Fibroblast of villous mesenchyme (primary cell): Measurements from ENCODE around the gene TMEM184C. TPM values are rescaled to one million over a fixed set of nuclear protein-coding genes. Genes with fewer than 3 reads are reported as not detected.

ENCODE experiments used
- DNase-seq: peaks from one replicate; pipeline ENCODE4 v3.0.0-alpha.2; 2010; ENCODE audit warnings: low read depth
- H3K4me3 ChIP-seq: 2 replicates; pipeline ENCODE4 v1.5.1; 2011; ENCODE audit warnings: low read depth, mild to moderate bottlenecking, low read length
- CTCF ChIP-seq: IDR thresholded peaks from 2 replicates; pipeline ENCODE4 v1.5.1; 2012; ENCODE audit warnings: low read depth, mild to moderate bottlenecking, low read length; ENCODE audit not compliant: insufficient read depth
- total RNA-seq: library from RNA; depleted of rRNA; stranded (reverse); fragments of >200 nt; gene quantifications from 2 replicates; pipeline ENCODE4 v1.2.3, GENCODE V29; 2012

TMEM184C gene
- total RNA-seq, 1 donor, result 44.9 TPM

GRCh38 chr4:147587041-147587440 is 30.2 kb upstream of the TMEM184C start:
- DNase-seq, result no peak
- H3K4me3 ChIP-seq, result no peak overlapping the region
- TF ChIP-seq CTCF, result no peak

- H3K4me3 ChIP-seq, result no peak overlapping the region
- TF ChIP-seq CTCF, result no peak
- DNase-seq, result no peak
Observed at GRCh38 chr4:147589586-147589985, 27.6 kb upstream of the TMEM184C start.

GRCh38 chr4:147590249-147590920 is 26.8 kb upstream of the TMEM184C start:
- no peak overlapping the region for H3K4me3 ChIP-seq
- DNase-seq, result peak; percentile 66
- TF ChIP-seq CTCF, result peak; percentile 87

GRCh38 chr4:147591106-147591505 is 26.1 kb upstream of the TMEM184C start:
- no peak for TF ChIP-seq CTCF
- H3K4me3 ChIP-seq, result no peak overlapping the region
- DNase-seq, result peak; percentile 58

- H3K4me3 ChIP-seq, result no peak overlapping the region
- no peak for DNase-seq
- TF ChIP-seq CTCF, result no peak
Observed at GRCh38 chr4:147594107-147594506, 23.1 kb upstream of the TMEM184C start.

GRCh38 chr4:147594578-147594977 is 22.6 kb upstream of the TMEM184C start:
- no peak for DNase-seq

More at GRCh38 chr4:147594578-147594977, 22.6 kb upstream of the TMEM184C start:
- H3K4me3 ChIP-seq, result no peak overlapping the region
- TF ChIP-seq CTCF, result no peak
